Suprapubic skin (tissue), 4 donors: ENCODE measurements around the gene MAMDC4. TPM values are rescaled to one million over a fixed set of nuclear protein-coding genes. Genes with fewer than 3 reads are reported as not detected.

Experiments
- DNase-seq, 2 donors: peaks; one replicate each; pipeline ENCODE4 v3.0.0-alpha.2; 2019; ENCODE audit warnings: low spot score in 2 of 2
- H3K27ac ChIP-seq: fragments of 200-600 bp; sonication (generic); one replicate; pipeline ENCODE4 v1.5.1; 2019
- H3K27me3 ChIP-seq: fragments of 200-600 bp; sonication (generic); one replicate; pipeline ENCODE4 v1.5.1; 2019
- H3K36me3 ChIP-seq: fragments of 200-600 bp; sonication (generic); one replicate; pipeline ENCODE4 v1.5.1; 2019
- H3K4me1 ChIP-seq: fragments of 200-600 bp; sonication (generic); one replicate; pipeline ENCODE4 v1.5.1; 2019
- H3K4me3 ChIP-seq: fragments of 200-600 bp; sonication (generic); one replicate; pipeline ENCODE4 v1.5.1; 2019; ENCODE audit warnings: mild to moderate bottlenecking
- H3K9me3 ChIP-seq: fragments of 200-600 bp; sonication (generic); one replicate; pipeline ENCODE4 v1.5.1; 2019
- EP300 ChIP-seq: sonication (generic); formaldehyde crosslinking; IDR thresholded peaks from one replicate; pipeline ENCODE4 v1.6.1; 2017; ENCODE audit warnings: antibody characterized with exemption
- POLR2A ChIP-seq, 2 donors: fragments of 450-650 bp; IDR thresholded peaks; one replicate each; pipeline ENCODE4 v1.6.1; 2017; ENCODE audit warnings: antibody characterized with exemption in 2 of 2, mild to moderate bottlenecking in 2 of 2, moderate library complexity in 2 of 2
- POLR2AphosphoS5 ChIP-seq, 3 donors: sonication (generic); formaldehyde crosslinking; IDR thresholded peaks; one replicate each; pipeline ENCODE4 v1.6.1; 2017; ENCODE audit warnings: antibody characterized with exemption in 3 of 3
- whole genome bisulfite sequencing: methylation state at CpG from one replicate; pipeline ENCODE4 v1.1.5; 2018; 5-methylcytosine and 5-hydroxymethylcytosine counted together
- total RNA-seq, 4 donors: library from RNA; depleted of rRNA; stranded (reverse); fragments of >200 nt; gene quantifications; one replicate each; pipeline ENCODE4 v1.1.0, GENCODE V29; 2016
- TF ChIP-seq, protein P1 (sequence below), 2 donors: fragments of 200-600 bp in 1 of 2; fragments of 450-650 bp in 1 of 2; sonication (generic) in 1 of 2; IDR thresholded peaks; one replicate each; pipeline ENCODE4 v1.5.1; 2016 to 2019; ENCODE audit warnings: antibody characterized with exemption in 2 of 2, mild to moderate bottlenecking in 1 of 2, moderate library complexity in 1 of 2

The MAMDC4 gene
- total RNA-seq, 4 donors from 2014 or later, result 1.3 to 3.9 (median 1.8) TPM

GRCh38 chr9:136896027-136896426, 43.9 kb downstream of the MAMDC4 start:
- Histone ChIP-seq H3K27me3 (no peaks in the 10 kb centered on the region), H3K4me1 (peaks cover 27% of the 10 kb centered on the region), H3K4me3 (no peak overlapping the region), H3K27ac (no peak overlapping the region), H3K9me3 (no peaks in the 10 kb centered on the region), H3K36me3 (peaks cover 22% of the 10 kb centered on the region)
- WGBS, result 81% methylated on average over 11 of the region's 11 CpGs
- DNase-seq, result no peak
- no peak for TF ChIP-seq POLR2A (IDR thresholded peaks at IDR 0.05)
- no peak for TF ChIP-seq POLR2AphosphoS5 (IDR thresholded peaks at IDR 0.05)
- no peak for TF ChIP-seq EP300
- TF ChIP-seq, protein P1, sequence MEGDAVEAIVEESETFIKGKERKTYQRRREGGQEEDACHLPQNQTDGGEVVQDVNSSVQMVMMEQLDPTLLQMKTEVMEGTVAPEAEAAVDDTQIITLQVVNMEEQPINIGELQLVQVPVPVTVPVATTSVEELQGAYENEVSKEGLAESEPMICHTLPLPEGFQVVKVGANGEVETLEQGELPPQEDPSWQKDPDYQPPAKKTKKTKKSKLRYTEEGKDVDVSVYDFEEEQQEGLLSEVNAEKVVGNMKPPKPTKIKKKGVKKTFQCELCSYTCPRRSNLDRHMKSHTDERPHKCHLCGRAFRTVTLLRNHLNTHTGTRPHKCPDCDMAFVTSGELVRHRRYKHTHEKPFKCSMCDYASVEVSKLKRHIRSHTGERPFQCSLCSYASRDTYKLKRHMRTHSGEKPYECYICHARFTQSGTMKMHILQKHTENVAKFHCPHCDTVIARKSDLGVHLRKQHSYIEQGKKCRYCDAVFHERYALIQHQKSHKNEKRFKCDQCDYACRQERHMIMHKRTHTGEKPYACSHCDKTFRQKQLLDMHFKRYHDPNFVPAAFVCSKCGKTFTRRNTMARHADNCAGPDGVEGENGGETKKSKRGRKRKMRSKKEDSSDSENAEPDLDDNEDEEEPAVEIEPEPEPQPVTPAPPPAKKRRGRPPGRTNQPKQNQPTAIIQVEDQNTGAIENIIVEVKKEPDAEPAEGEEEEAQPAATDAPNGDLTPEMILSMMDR (IDR thresholded peaks at IDR 0.05), result no peak

DNA sequence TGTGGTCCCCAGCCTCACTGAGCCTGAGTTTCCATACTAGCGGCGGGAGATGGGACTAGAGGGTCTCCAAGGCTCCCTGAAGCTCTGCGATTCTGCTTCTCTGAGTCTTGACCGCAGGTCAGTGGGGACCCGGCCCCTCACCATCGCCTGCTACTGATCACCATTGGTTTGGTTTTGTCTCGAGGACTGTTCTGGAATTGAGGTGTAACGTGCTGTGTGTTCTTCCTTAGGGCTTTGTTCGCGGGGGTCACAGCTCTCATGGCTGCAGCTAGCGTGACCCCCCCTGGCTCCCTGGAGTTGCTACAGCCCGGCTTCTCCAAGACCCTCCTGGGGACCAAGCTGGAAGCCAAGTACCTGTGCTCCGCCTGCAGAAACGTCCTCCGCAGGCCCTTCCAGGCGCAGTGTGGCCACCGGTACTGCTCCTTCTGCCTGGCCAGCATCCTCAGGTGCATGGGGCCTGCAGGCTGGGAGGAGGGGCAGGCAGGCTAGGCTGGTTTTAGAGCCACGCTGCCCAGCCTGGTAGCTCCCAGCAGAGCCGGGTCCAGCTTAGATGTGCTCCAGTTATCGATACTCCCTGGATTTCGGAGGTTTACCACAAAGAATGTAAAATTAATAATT, 46.4 kb downstream of the MAMDC4 start:
- Histone ChIP-seq H3K9me3 (no peaks in the 10 kb centered on the region), H3K36me3 (peaks cover 22% of the 10 kb centered on the region), H3K27ac (no peak overlapping the region), H3K4me1 (peaks cover 51% of the 10 kb centered on the region), H3K27me3 (no peaks in the 10 kb centered on the region), H3K4me3 (no peak overlapping the region)
- no peak for TF ChIP-seq EP300
- no peak for TF ChIP-seq POLR2AphosphoS5 (IDR thresholded peaks at IDR 0.05)
- TF ChIP-seq, protein P1 (IDR thresholded peaks at IDR 0.05), result no peak
- no peak for TF ChIP-seq POLR2A (IDR thresholded peaks at IDR 0.05)
- DNase-seq, result no peak
- WGBS, result 92% methylated on average over 11 of the region's 21 CpGs

- Histone ChIP-seq H3K27ac (no peak overlapping the region), H3K4me1 (peaks cover 55% of the 10 kb centered on the region)
Observed at GRCh38 chr9:136899196-136899595, 47.0 kb downstream of the MAMDC4 start.

DNA sequence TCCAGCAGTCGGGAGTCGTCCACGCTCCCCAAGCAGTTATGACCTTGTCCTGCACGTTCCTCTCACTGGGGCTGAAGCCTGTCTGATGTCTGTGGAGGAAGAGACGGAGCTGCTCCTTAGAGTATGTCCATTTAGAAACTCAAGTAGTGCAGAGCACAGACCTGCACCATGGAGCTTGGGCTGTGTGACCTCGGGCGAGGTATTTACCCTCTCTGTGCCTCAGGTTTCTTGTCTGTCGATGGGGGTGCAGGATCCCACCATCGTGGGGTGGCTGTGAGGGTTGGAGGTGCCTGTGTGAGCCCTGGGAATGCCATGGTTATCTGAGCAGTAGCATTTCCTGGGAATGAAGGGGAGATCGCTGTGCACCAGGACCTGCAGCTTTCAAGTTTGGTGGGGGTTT, 48.4 kb downstream of the MAMDC4 start:
- Histone ChIP-seq H3K4me1 (peaks cover 55% of the 10 kb centered on the region), H3K36me3 (peaks cover 22% of the 10 kb centered on the region), H3K27ac (peak overlapping the region; percentile 88), H3K27me3 (no peaks in the 10 kb centered on the region), H3K9me3 (no peaks in the 10 kb centered on the region), H3K4me3 (no peak overlapping the region)
- WGBS, result 85% methylated on average over 10 of the region's 10 CpGs
- TF ChIP-seq, protein P1 (IDR thresholded peaks at IDR 0.05), result no peak
- TF ChIP-seq POLR2AphosphoS5 (IDR thresholded peaks at IDR 0.05) (no peak), POLR2A (IDR thresholded peaks at IDR 0.05) (no peak), EP300 (no peak)
- DNase-seq, result no peak

More at GRCh38 chr9:136899196-136899595, 47.0 kb downstream of the MAMDC4 start:
- Histone ChIP-seq H3K27me3 (no peaks in the 10 kb centered on the region), H3K4me3 (no peak overlapping the region), H3K36me3 (peaks cover 22% of the 10 kb centered on the region), H3K9me3 (no peaks in the 10 kb centered on the region)
- no peak for DNase-seq
- TF ChIP-seq POLR2AphosphoS5 (IDR thresholded peaks at IDR 0.05) (no peak), POLR2A (IDR thresholded peaks at IDR 0.05) (no peak), EP300 (no peak)
- TF ChIP-seq, protein P1 (IDR thresholded peaks at IDR 0.05), result no peak
- 44% methylated on average over 9 of the region's 9 CpGs for WGBS

DNA sequence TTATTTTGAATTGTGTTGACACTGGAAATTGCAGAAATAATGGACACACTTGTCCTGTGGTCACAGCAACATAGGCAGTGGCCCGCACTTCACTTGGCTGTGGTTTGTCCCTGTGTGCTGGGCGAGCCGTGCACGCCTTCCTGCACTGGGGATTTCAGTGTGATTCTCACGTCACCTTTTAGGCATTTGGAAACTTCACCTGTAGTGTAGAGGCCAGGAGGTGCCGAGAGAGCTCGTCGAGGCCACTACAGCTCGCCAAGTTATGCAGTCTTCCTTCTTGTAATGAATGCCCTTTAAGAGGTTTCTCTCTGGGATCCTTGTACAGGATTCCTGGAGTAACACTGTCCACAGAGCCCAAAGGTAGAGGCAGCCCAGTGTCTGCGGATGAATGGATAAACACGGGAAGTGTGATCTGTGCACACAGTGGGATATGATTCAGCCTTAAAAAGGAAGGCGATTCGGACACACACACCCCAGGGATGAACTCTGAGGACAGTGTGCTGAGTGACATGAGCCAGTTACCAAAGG, 48.9 kb downstream of the MAMDC4 start:
- H3K36me3 ChIP-seq, result peaks cover 22% of the 10 kb centered on the region
- H3K4me3 ChIP-seq, result no peak overlapping the region

More for the DNA sequence above, 48.9 kb downstream of the MAMDC4 start:
- DNase-seq, result no peak
- TF ChIP-seq, protein P1 (IDR thresholded peaks at IDR 0.05), result no peak
- TF ChIP-seq EP300 (no peak), POLR2AphosphoS5 (IDR thresholded peaks at IDR 0.05) (no peak), POLR2A (IDR thresholded peaks at IDR 0.05) (no peak)
- Histone ChIP-seq H3K4me1 (peaks cover 55% of the 10 kb centered on the region), H3K27ac (peak overlapping the region; percentile 88), H3K9me3 (no peaks in the 10 kb centered on the region), H3K27me3 (no peaks in the 10 kb centered on the region)
- WGBS, result 43% methylated on average over 13 of the region's 13 CpGs
